GM20000 (cell line): ENCODE measurements around the gene CCL18.
A peak's percentile ranks its signal among the peaks of the same experiment; 100 is the strongest.
"Not testable (repeated sequence)": the region's sequence is repeated elsewhere in the genome, so short reads cannot be mapped to it uniquely, and the experiment has no call there.

Source experiments
- DNase-seq: peaks from one replicate; pipeline ENCODE4 v3.0.0; 2012; ENCODE audit warnings: low spot score
- TF ChIP-seq, protein P1 (sequence below): IDR thresholded peaks from 2 replicates; pipeline ENCODE4 v1.5.1; 2012; ENCODE audit warnings: mild to moderate bottlenecking, control low read depth; ENCODE audit errors: extremely low read depth, missing control alignments

CCL18 gene

DNA sequence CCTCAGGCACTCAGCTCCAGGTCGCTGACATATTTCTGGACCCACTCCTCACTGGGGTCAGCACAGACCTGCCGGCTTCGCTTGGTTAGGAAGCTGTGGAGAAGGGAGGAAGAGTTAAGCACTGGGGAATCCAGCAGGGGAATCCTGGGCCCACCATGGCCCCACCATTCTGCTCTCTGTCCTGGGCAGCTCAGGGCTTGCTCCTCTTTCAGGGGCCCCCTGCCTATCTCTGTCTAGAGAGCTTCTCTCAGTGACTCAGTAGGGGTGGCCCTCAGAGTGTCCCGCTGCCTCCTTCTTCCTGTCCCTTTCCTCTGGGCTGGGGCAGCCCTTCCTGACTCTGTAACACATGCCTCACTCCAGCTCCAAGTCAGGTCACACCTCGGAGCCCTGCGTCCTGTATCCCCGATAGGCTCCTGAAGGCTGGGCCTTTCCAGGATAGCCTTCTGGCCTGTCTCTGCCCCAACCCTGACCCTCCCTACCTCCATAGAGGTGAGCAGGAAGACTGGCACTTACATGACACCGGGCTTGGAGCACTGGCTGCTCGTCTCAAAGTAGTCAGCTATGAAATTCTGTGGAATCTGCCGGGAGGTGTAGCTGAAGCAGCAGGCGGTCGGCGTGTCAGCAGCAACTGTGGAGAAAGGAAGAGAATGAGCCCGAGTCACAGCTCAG is 24.7 kb downstream of the CCL18 start:
- no peak for DNase-seq
- TF ChIP-seq, protein P1, sequence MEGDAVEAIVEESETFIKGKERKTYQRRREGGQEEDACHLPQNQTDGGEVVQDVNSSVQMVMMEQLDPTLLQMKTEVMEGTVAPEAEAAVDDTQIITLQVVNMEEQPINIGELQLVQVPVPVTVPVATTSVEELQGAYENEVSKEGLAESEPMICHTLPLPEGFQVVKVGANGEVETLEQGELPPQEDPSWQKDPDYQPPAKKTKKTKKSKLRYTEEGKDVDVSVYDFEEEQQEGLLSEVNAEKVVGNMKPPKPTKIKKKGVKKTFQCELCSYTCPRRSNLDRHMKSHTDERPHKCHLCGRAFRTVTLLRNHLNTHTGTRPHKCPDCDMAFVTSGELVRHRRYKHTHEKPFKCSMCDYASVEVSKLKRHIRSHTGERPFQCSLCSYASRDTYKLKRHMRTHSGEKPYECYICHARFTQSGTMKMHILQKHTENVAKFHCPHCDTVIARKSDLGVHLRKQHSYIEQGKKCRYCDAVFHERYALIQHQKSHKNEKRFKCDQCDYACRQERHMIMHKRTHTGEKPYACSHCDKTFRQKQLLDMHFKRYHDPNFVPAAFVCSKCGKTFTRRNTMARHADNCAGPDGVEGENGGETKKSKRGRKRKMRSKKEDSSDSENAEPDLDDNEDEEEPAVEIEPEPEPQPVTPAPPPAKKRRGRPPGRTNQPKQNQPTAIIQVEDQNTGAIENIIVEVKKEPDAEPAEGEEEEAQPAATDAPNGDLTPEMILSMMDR = no peak

DNA sequence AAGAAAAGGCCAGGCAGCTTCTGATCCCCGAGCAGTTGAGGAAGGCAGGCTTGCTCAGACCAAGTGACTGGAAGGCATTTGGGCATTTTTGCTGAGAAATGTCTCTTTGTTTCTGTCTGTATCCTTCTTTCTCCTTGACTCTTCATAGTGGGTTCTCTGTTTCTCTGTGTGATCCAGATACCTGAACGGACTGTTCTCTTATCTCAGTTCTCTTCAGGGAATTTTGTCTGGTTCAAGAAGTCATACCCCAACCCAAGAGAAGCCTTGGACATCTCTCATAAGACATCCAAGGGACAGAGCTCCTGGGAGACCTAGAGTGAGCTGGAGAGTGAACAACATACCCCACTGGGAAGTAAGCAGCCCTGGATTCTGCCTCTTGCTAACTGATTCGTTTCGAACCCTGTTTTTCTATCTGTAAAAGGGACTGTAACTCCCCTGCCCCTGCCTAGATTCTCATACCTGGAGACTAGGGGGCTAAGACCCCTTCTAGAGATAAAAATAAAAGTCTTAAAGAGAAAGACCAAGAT is 25.3 kb downstream of the CCL18 start:
- TF ChIP-seq, protein P1 = no peak
- no peak for DNase-seq

DNA sequence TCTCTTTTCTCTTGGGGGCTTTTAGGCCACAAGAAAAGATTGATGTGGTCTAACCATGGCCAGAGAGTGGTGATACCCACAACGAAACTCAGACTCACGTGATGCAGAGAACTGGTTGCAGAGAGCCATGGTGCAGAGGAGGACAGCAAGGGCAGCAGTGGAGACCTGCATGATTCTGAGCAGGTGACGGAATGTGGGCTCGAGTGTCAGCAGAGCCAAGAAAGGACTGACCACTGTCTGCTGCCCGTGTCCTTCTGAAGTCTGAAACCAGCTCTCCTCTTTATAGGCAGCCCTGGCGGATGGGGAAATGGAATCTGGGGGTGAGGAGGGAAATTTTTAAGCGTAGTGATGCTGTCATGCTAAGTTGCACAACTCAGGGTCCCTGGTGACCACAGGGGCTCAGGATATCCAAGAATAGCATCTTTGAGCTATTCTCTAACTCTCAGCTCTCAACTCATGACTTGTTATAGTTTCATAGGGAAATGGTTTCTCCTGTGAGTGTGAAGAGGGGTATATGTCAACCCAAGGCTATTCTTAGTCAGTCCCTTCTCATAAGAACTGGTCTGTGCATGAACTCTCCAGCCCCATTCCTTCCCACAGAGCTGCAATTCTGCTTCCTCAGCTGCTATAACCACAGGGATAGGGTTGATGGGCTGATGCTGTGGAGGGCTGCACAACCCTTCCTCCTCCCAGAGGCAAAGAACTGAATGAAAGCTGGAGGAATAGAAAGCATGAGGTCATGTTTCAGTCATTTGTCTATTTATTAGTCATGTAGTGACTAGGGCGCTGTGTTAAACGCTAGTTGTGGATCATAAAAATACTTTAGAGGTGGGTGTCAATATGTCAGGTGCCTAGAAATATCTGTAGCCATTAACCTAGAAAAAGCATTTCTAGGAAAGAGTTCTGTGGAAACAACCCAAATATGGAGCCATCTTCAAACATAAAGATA is 26.1 kb downstream of the CCL18 start, which contains the start of gene CCL3:
Gene CCL3, minus strand, starts transcription at position 256 of the 949 bp plus-strand sequence. Its CDS starts 85 bp downstream, at position 171.
- DNase-seq = peak; percentile 54
- TF ChIP-seq, protein P1 = no peak

DNA sequence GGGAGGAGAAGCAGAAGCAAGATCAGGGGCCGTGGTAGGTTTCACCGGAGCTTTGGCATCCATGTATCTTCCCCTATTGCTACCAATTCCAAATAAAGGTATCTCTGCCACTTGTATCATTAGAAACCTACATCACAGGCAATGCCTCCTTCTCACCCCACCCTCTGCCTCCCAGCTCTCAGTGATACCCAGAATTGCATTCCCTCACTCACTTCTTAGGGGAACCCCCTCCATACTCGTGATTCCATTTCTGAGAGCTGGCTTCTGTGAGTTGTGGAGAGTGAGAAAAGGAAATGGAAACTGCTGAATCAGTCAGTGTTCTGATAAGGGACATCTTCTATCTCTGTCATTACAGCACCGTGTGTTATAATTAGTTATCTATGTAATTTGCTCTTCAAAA is 28.2 kb downstream of the CCL18 start:
- no peak for DNase-seq
- TF ChIP-seq, protein P1 = no peak

DNA sequence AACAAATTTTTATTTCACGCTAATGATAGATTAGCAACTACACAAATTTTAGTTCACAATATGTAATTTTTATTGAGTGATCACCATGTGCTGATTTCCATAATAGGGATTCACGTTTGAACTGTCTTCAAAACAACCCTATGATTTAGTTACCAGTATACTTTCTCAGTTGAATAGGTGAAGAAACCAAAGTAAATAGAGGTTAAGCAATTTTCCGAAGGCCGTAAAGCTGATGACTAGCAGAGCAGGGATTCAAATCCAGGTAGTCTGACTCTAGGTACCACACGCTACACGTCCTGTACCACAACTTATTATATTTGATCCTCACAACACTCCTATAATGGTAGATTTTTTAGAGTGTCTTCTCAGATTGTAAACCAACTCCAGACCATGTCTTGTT is 28.6 kb downstream of the CCL18 start:
- DNase-seq = not testable (repeated sequence)

DNA sequence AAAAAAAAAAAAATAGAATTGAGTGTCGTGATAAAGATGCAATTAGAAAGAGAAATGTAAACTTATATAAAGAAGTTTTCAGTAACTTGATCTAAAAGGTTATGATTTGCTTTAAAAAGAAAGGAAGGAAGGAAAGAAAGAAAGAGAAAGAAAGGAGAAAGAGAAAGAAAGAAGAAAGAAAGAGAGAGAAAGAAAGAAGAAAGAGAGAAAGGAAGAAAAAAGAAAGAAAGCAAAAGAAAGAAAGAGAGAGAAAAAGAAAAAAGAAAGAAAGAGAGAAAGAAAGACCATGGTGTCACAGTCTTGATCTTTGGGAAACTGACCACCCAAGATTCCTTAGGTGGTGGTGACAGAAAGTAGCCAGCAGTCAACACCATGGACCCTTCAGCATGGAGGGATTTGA is 30.2 kb downstream of the CCL18 start:
- TF ChIP-seq, protein P1 = no peak
- DNase-seq = no peak

DNA sequence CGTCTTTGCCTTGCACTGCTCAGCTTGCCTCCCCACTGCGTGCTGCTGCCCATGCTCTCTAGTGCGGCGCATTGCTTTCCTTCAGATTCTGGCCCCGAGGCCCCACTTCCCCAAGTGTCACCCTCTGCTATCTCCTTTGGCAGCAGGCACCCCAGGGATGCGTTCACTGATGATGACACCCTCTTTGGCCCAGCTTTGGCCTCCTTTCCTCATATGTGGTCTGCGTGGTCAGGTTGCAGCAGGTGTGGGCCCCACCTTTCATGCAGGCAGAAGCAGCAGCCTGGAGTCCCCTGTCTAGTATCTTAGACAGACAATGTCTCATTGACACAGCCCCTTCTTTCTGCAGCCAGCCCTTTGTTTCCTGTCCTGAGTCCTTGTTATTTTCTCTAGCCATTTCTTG is 30.7 kb downstream of the CCL18 start:
- TF ChIP-seq, protein P1 = no peak
- DNase-seq = no peak
